C1 segment of cervical spinal cord (tissue), 14 donors: ENCODE results near the gene SLC12A4.
A peak's percentile ranks its signal among the peaks of the same experiment; 100 is the strongest.

Experiments used
- DNase-seq, 14 donors: peaks; one replicate each; lab custom pipeline; 2025; lab: John Stamatoyannopoulos, UW

Gene SLC12A4

GRCh38 chr16:67897231-67897630 lies 71.2 kb downstream of the SLC12A4 start:
- peak in 5 of 14 donors; percentile 4 to 37 (median 11) for DNase-seq

DNA sequence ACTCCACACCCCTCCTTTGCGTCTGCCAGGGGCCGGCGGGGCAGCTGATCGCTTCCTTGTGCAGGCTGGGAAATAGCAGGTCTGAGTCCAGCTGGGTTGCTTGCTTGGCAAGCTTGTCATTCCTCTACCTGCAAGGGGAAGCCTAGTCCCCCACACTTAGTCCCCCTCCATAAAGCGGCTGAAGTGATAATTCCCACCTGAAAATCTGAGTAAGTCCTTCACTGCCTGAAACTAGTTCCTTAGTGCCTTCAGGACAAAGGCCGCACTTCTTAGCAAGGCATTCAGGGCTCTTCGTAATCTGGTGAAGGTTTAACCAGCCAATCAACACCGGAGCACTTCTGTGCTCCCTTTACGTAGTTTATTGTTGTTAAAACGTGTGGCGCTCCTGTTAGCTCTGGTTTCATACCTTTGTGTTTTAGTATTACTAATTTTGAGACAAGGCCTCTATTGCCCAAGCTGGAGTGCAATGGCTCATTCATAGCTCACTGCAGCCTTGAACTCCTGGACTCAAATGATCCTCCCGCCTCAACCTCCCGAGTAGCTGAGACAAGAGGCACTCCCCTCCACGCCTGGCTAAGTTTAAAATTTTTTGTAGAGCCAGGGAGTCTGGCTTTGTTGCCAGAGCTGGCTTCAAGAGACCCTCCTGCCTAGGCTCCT lies 74.6 kb downstream of the SLC12A4 start:
- no peak for DNase-seq
